OCI-LY3 (cell line): ENCODE measurements around the gene OR10K1.

Source experiments
- H2AFZ ChIP-seq: fragments of 200-600, 300-600 bp; shearing (Covaris generic); 2 replicates; pipeline ENCODE4 v1.6.0; 2014; ENCODE audit warnings: antibody characterized with exemption, low read depth, low read length
- H3K27ac ChIP-seq: fragments of 200-600, 300-600 bp; sonication (generic); 2 replicates; pipeline ENCODE4 v1.5.1; 2014; ENCODE audit warnings: mild to moderate bottlenecking, low read length, moderate library complexity, mixed read lengths
- H3K27me3 ChIP-seq: fragments of 200-600, 300-600 bp; sonication (generic); 2 replicates; pipeline ENCODE4 v1.6.1; 2014; ENCODE audit warnings: low read depth, low read length, mixed read lengths
- H3K36me3 ChIP-seq: fragments of 200-600, 300-600 bp; sonication (generic); replicated peaks from 2 replicates; pipeline ENCODE3; 2014; ENCODE audit warnings: low read depth, low read length, mixed read lengths
- H3K4me1 ChIP-seq: fragments of 300-600, 200-600 bp; sonication (generic); 2 replicates; pipeline ENCODE4 v1.6.1; 2014; ENCODE audit warnings: low read length, mixed read lengths
- H3K4me2 ChIP-seq: fragments of 200-600, 300-600 bp; sonication (generic); 2 replicates; pipeline ENCODE4 v1.6.1; 2014; ENCODE audit warnings: low read length, mixed read lengths
- H3K4me3 ChIP-seq: fragments of 300-600, 200-600 bp; sonication (generic); 2 replicates; pipeline ENCODE4 v1.5.1; 2014; ENCODE audit warnings: antibody characterized with exemption, mild to moderate bottlenecking, low read length, moderate library complexity
- H3K79me2 ChIP-seq: fragments of 300-600, 200-600 bp; shearing (Covaris generic); 2 replicates; pipeline ENCODE4 v1.6.1; 2014; ENCODE audit warnings: mild to moderate bottlenecking, low read length, mixed read lengths
- H3K9ac ChIP-seq: fragments of 300-600, 200-600 bp; shearing (Covaris generic); 2 replicates; pipeline ENCODE4 v1.6.0; 2014; ENCODE audit warnings: mild to moderate bottlenecking, low read length, moderate library complexity
- H3K9me3 ChIP-seq: fragments of 200-600, 300-600 bp; shearing (Covaris generic); 2 replicates; pipeline ENCODE4 v1.6.1; 2014; ENCODE audit warnings: low read length, mixed read lengths; ENCODE audit not compliant: insufficient read depth
- H4K20me1 ChIP-seq: fragments of 200-600, 300-600 bp; sonication (generic); 2 replicates; pipeline ENCODE4 v1.6.1; 2016; ENCODE audit warnings: low read length, mixed read lengths; ENCODE audit not compliant: insufficient read depth
- CTCF ChIP-seq: fragments of 200-600, 300-600 bp; sonication (generic); IDR thresholded peaks from 2 replicates; pipeline ENCODE4 v1.5.1; 2014; ENCODE audit warnings: antibody characterized with exemption, low read length, low read depth
- EZH2phosphoT487 ChIP-seq: fragments of 200-600 bp; shearing (Covaris generic); IDR thresholded peaks from 2 replicates; pipeline ENCODE4 v1.6.1; 2018; ENCODE audit warnings: antibody characterized with exemption, mixed run types, low read depth

OR10K1 gene

GRCh38 chr1:158454537-158454936 lies 7.1 kb upstream of the OR10K1 start:
- H3K27me3 ChIP-seq: peaks cover 4% of the 10 kb centered on the region; the same call in 1 of the 2 replicates
- TF ChIP-seq CTCF: no peak
- TF ChIP-seq EZH2phosphoT487: no peak
- H3K9ac ChIP-seq: no peak overlapping the region
- H3K4me2 ChIP-seq: no peak overlapping the region
- no peak overlapping the region for H3K27ac ChIP-seq
- H3K9me3 ChIP-seq: 0 out of 2 replicates have a peak, but pooled peaks cover 3% of the 10 kb centered on the region
- H2AFZ ChIP-seq: no peak overlapping the region
- H3K4me1 ChIP-seq: no peaks in the 10 kb centered on the region
- H4K20me1 ChIP-seq: no peaks in the 10 kb centered on the region
- H3K4me3 ChIP-seq: no peak overlapping the region
- no peaks in the 10 kb centered on the region for H3K79me2 ChIP-seq
- H3K36me3 ChIP-seq: no peaks in the 10 kb centered on the region

- no peak overlapping the region for H3K4me3 ChIP-seq
- no peak overlapping the region for H3K9ac ChIP-seq
- no peaks in the 10 kb centered on the region for H3K36me3 ChIP-seq
- no peaks in the 10 kb centered on the region for H3K9me3 ChIP-seq
- H3K4me1 ChIP-seq: no peaks in the 10 kb centered on the region
- no peaks in the 10 kb centered on the region for H3K79me2 ChIP-seq
- no peak overlapping the region for H3K27ac ChIP-seq
- no peak for TF ChIP-seq CTCF
- TF ChIP-seq EZH2phosphoT487: no peak
- no peaks in the 10 kb centered on the region for H4K20me1 ChIP-seq
- H3K4me2 ChIP-seq: no peak overlapping the region
- H3K27me3 ChIP-seq: peaks cover 6% of the 10 kb centered on the region; the same call in 1 of the 2 replicates
- no peak overlapping the region for H2AFZ ChIP-seq
Observed at GRCh38 chr1:158457246-158457645, 4.4 kb upstream of the OR10K1 start.

DNA sequence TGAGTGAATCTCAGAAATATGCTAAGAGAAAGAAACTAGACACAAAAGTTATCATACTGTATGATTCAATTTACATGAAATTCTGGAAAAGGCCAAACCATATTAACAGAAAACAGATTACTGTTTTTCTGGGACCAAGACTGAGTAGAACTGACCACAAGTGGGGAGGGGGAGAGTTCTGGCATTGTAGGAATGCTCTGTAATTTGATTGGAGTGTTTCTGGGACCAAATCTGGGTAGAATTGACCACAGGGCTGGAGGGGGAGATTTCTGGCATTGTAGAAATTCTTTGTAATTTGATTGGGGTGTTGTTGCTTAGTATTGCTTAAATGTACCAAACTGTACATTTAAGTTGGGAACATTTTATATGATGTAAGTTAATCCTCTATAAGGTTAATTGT lies 3.4 kb upstream of the OR10K1 start:
- Histone ChIP-seq H3K9me3 (no peaks in the 10 kb centered on the region), H4K20me1 (no peaks in the 10 kb centered on the region), H3K27me3 (peaks cover 6% of the 10 kb centered on the region; the same call in 1 of the 2 replicates), H3K79me2 (no peaks in the 10 kb centered on the region), H3K4me2 (no peak overlapping the region), H3K36me3 (no peaks in the 10 kb centered on the region), H3K4me1 (no peaks in the 10 kb centered on the region), H3K4me3 (no peak overlapping the region), H3K9ac (no peak overlapping the region), H3K27ac (no peak overlapping the region), H2AFZ (no peak overlapping the region)
- TF ChIP-seq EZH2phosphoT487 (no peak), CTCF (no peak)

- Histone ChIP-seq H3K27me3 (peaks cover 5% of the 10 kb centered on the region; the same call in 1 of the 2 replicates), H3K79me2 (no peaks in the 10 kb centered on the region), H3K4me2 (no peak within 1 kb of the TSS), H3K27ac (no peak within 1 kb of the TSS), H3K9me3 (no peaks in the 10 kb centered on the region), H3K4me3 (no peak within 1 kb of the TSS), H4K20me1 (no peaks in the 10 kb centered on the region), H2AFZ (no peak within 1 kb of the TSS), H3K4me1 (no peaks in the 10 kb centered on the region), H3K9ac (no peak within 1 kb of the TSS), H3K36me3 (no peaks in the 10 kb centered on the region)
- TF ChIP-seq CTCF: no peak
- no peak for TF ChIP-seq EZH2phosphoT487
Observed at GRCh38 chr1:158471920-158472319, 10.3 kb downstream of the OR10K1 start, which contains the start of gene OR10R2. TSS of gene OR10R2 (plus strand) at chr1:158472220. CDS start at chr1:158472326, 106 bp downstream.
